EL (cell line): ENCODE results near the gene GATA5.

Source experiments
- DNase-seq: peaks from one replicate; pipeline ENCODE4 v3.0.0-alpha.2; 2016

Gene GATA5

GRCh38 chr20:62472138-62472940 is 3.5 kb downstream of the GATA5 start:
- DNase-seq = no peak

- no peak for DNase-seq
These were observed 5.3 kb downstream of the GATA5 start for GRCh38 chr20:62470459-62470858.

GRCh38 chr20:62470001-62470400 is 5.8 kb downstream of the GATA5 start:
- DNase-seq = no peak

GRCh38 chr20:62469352-62469751 is 6.4 kb downstream of the GATA5 start:
- no peak for DNase-seq

GRCh38 chr20:62466806-62467537 is 8.8 kb downstream of the GATA5 start:
- no peak for DNase-seq

GRCh38 chr20:62466072-62466760 is 9.6 kb downstream of the GATA5 start:
- DNase-seq = no peak

GRCh38 chr20:62464990-62465389 is 10.8 kb downstream of the GATA5 start:
- no peak for DNase-seq

GRCh38 chr20:62464425-62464770 is 11.4 kb downstream of the GATA5 start:
- DNase-seq = no peak

- DNase-seq = no peak
These were observed 12.0 kb downstream of the GATA5 start for GRCh38 chr20:62463651-62464424.

- no peak for DNase-seq
These were observed 12.7 kb downstream of the GATA5 start for GRCh38 chr20:62462976-62463592.

GRCh38 chr20:62461834-62462233 is 14.0 kb downstream of the GATA5 start:
- DNase-seq = no peak

GRCh38 chr20:62461157-62461556 is 14.6 kb downstream of the GATA5 start:
- DNase-seq = no peak

GRCh38 chr20:62460678-62461077 is 15.1 kb downstream of the GATA5 start:
- DNase-seq = no peak

GRCh38 chr20:62459488-62459887 is 16.3 kb downstream of the GATA5 start:
- no peak for DNase-seq

- DNase-seq = no peak
These were observed 17.2 kb downstream of the GATA5 start for GRCh38 chr20:62458275-62459251.

GRCh38 chr20:62457831-62458230 is 18.0 kb downstream of the GATA5 start:
- no peak for DNase-seq

GRCh38 chr20:62457098-62457497 is 18.7 kb downstream of the GATA5 start:
- no peak for DNase-seq

- no peak for DNase-seq
These were observed 19.9 kb downstream of the GATA5 start for GRCh38 chr20:62455929-62456328.

GRCh38 chr20:62454904-62455636 is 20.7 kb downstream of the GATA5 start:
- no peak for DNase-seq

GRCh38 chr20:62453186-62453808 is 22.5 kb downstream of the GATA5 start:
- no peak for DNase-seq
